Left lung (tissue), 10 donors: ENCODE data around the gene KIF13A. TPM values are rescaled to one million over a fixed set of nuclear protein-coding genes. Genes with fewer than 3 reads are reported as not detected.
"Not testable (repeated sequence)": the region's sequence is repeated elsewhere in the genome, so short reads cannot be mapped to it uniquely, and the experiment has no call there.

ENCODE experiments used
- ATAC-seq: fragments of 200-7000 bp; cut with Tn5 transposase; one replicate; pipeline ENCODE4 v1.9.1; 2020; ENCODE audit warnings: moderate library complexity
- DNase-seq, 4 donors: peaks; one replicate each; pipeline ENCODE4 v3.0.0-alpha.2; 2013 to 2020
- H3K27ac ChIP-seq, 2 donors: fragments of 200-600 bp; sonication (generic) in 1 of 2; one replicate each; pipeline versions ENCODE4 v1.5.0 to v1.8.0; 2020 to 2021
- H3K27me3 ChIP-seq, 2 donors: fragments of 200-600 bp; sonication (generic) in 1 of 2; one replicate each; pipeline versions ENCODE4 v1.5.0 to v1.8.0; 2020 to 2021
- H3K36me3 ChIP-seq, 2 donors: fragments of 200-600 bp; sonication (generic) in 1 of 2; one replicate each; pipeline versions ENCODE4 v1.5.0 to v1.8.0; 2020 to 2021
- H3K4me1 ChIP-seq, 2 donors: fragments of 200-600 bp; one replicate each; pipeline ENCODE4 v1.8.0; 2021
- H3K4me3 ChIP-seq, 2 donors: fragments of 200-600 bp; sonication (generic) in 1 of 2; one replicate each; pipeline versions ENCODE4 v1.5.0 to v1.8.0; 2020 to 2021; ENCODE audit warnings: mild to moderate bottlenecking in 1 of 2
- H3K9me3 ChIP-seq, 2 donors: fragments of 200-600 bp; sonication (generic) in 1 of 2; one replicate each; pipeline versions ENCODE4 v1.5.0 to v1.8.0; 2020 to 2021
- intact Hi-C, 2 donors: fragments of 100-400 bp; cut with DNase I; formaldehyde crosslinking; loops; one replicate each; pipeline versions ENCODE4 v1.11.2 to v1.14.2; 2022
- polyA plus RNA-seq, 6 donors: library from polyadenylated mRNA; unstranded; fragments of 120-200 nt; gene quantifications; one replicate each; pipeline ENCODE4 v1.2.1, GENCODE V29; 2013; ENCODE audit not compliant: insufficient read length in 6 of 6
- total RNA-seq, 2 donors: library from RNA; stranded (reverse); fragmentation: NEBNext Ultra II Directional; extraction: Animal tissue kit (Norgen Biotek cat#: 25700); gene quantifications; one replicate each; pipeline ENCODE4 v1.2.1, GENCODE V29; 2021
- TF ChIP-seq, protein P1 (sequence below), 2 donors: fragments of 200-600 bp; sonication (generic) in 1 of 2; IDR thresholded peaks; one replicate each; pipeline versions ENCODE4 v1.5.0 to v1.8.0; 2021; ENCODE audit warnings: antibody characterized with exemption in 2 of 2
- donor health status: DM: no; HTN: yes; CAD: no.
- donor health status: DM: no; HTN: no; CAD: no.

The KIF13A gene
- total and polyA plus RNA-seq, 8 donors = 42.1 to 50.1 (median 46.3) TPM

DNA sequence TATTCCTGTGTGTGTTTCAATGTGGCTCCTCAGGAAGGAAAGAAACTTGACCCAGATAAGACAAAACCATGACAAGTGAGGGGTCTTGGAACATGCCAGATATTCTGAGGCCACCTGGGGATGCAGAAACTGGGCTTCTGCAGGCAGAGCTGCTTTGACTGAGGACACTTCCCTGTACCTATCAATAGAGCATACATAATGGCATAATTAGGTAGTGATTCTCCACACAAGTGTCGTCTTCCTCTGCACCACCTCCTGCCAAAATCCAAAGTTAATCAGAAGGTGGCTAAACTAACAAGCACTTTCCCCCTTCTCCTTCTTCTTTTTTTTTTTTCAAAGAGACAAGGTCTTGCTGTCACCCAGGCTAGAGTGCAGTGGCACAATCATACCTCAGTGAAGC lies 97.1 kb downstream of the KIF13A start:
- Histone ChIP-seq H3K4me1 (peaks cover 0 to 32% of the 10 kb centered on the region in 2 donors), H3K27me3 (no peaks in the 10 kb centered on the region), H3K9me3 (peaks cover 5 to 13% of the 10 kb centered on the region in 2 donors), H3K27ac (no peak overlapping the region), H3K36me3 (peaks cover 0 to 16% of the 10 kb centered on the region in 2 donors), H3K4me3 (no peak overlapping the region)
- TF ChIP-seq, protein P1, sequence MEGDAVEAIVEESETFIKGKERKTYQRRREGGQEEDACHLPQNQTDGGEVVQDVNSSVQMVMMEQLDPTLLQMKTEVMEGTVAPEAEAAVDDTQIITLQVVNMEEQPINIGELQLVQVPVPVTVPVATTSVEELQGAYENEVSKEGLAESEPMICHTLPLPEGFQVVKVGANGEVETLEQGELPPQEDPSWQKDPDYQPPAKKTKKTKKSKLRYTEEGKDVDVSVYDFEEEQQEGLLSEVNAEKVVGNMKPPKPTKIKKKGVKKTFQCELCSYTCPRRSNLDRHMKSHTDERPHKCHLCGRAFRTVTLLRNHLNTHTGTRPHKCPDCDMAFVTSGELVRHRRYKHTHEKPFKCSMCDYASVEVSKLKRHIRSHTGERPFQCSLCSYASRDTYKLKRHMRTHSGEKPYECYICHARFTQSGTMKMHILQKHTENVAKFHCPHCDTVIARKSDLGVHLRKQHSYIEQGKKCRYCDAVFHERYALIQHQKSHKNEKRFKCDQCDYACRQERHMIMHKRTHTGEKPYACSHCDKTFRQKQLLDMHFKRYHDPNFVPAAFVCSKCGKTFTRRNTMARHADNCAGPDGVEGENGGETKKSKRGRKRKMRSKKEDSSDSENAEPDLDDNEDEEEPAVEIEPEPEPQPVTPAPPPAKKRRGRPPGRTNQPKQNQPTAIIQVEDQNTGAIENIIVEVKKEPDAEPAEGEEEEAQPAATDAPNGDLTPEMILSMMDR (IDR thresholded peaks at IDR 0.05) = no peak
- DNase-seq = no peak
- no peak for ATAC-seq
- intact Hi-C loops = no loop called here

DNA sequence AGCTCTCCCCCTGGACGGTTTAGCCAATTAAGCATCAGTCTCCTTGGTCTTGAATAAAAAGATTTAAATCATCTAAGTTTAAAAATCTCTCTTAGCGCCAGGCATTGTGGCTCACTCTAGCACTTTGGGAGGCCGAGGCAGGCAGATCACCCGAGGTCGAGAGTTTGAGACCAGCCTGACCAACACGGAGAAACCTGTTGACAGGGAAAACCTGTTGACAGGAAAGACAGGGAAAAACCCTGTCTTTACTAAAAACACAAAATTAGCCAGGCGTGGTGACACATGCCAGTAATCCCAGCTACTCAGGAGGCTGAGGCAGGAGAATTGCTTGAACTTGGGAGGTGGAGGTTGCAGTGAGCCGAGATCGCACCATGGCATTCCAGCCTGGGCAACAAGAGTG lies 97.7 kb downstream of the KIF13A start:
- ATAC-seq, H3K4me3 ChIP-seq, DNase-seq, H3K27me3 ChIP-seq, intact Hi-C loops, H3K9me3 ChIP-seq, H3K27ac ChIP-seq: not testable (repeated sequence)
- H3K4me1 ChIP-seq = peaks cover 0 to 38% of the 10 kb centered on the region in 2 donors
- H3K36me3 ChIP-seq = peaks cover 0 to 12% of the 10 kb centered on the region in 2 donors

DNA sequence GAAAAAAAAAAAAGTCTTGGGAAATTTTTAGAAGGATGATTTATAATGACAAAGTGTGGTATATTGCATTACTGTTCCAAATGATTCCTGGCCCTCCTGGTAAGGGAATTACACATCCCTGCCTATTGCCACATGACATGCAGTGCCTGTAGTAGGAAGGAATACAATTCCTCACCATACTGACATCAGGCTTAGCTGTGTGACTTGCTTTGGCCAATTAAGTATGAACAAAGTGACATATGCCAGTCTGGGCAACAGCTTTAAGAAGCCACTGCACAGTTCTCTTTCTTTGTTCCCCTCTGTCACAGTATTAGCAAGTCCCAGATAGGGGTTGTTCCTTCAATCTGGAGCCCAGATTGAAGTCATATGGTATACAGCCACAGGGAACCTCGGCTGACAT lies 100.5 kb downstream of the KIF13A start:
- H3K36me3 ChIP-seq = no peaks in the 10 kb centered on the region
- H3K4me1 ChIP-seq = peaks cover 8 to 52% of the 10 kb centered on the region in 2 donors
- peak; percentile 18 for ATAC-seq
- intact Hi-C loops = no loop called here
- no peak overlapping the region for H3K27ac ChIP-seq
- no peaks in the 10 kb centered on the region for H3K27me3 ChIP-seq
- no peak overlapping the region for H3K4me3 ChIP-seq
- DNase-seq = no peak
- TF ChIP-seq, protein P1 (IDR thresholded peaks at IDR 0.05) = no peak
- no peaks in the 10 kb centered on the region for H3K9me3 ChIP-seq

DNA sequence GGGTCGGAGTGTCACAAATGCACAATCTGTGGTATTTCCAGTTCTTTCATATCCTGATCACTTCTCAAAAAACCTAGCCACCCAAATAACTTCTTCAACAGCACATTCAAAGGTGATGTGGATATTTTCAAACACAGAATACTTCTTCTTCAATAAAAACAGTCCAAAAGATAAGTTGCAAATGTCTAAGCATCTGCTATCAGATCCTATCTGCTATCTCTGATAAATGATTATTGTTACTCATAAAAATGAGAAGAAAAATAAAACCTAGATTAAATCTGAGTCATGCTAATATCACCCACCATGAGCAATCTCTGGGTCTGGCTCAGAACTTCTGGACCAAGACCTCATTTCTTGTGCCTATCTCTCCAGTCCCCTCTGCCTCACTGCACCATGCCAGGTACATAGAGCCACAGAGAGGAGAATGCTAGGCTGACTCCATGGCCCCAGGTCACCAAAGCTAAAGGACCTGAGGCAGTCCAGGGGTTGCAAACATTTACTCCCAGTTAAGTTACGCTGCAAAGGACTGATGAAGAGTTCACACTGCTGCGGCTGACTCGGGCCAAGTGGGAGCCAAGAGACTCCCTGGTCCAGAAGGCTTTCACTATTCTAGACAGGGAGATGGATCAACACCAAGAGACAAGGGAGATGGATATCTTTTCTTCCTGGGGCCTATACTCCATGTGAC lies 101.4 kb downstream of the KIF13A start:
- H3K9me3 ChIP-seq = no peaks in the 10 kb centered on the region
- H3K27me3 ChIP-seq = no peaks in the 10 kb centered on the region
- TF ChIP-seq, protein P1 (IDR thresholded peaks at IDR 0.05) = no peak
- peaks cover 8 to 58% of the 10 kb centered on the region in 2 donors for H3K4me1 ChIP-seq
- no peak overlapping the region for H3K27ac ChIP-seq
- no peak overlapping the region for H3K4me3 ChIP-seq
- DNase-seq (no peak), ATAC-seq (no peak)
- H3K36me3 ChIP-seq = no peaks in the 10 kb centered on the region
- intact Hi-C loops = no loop called here

DNA sequence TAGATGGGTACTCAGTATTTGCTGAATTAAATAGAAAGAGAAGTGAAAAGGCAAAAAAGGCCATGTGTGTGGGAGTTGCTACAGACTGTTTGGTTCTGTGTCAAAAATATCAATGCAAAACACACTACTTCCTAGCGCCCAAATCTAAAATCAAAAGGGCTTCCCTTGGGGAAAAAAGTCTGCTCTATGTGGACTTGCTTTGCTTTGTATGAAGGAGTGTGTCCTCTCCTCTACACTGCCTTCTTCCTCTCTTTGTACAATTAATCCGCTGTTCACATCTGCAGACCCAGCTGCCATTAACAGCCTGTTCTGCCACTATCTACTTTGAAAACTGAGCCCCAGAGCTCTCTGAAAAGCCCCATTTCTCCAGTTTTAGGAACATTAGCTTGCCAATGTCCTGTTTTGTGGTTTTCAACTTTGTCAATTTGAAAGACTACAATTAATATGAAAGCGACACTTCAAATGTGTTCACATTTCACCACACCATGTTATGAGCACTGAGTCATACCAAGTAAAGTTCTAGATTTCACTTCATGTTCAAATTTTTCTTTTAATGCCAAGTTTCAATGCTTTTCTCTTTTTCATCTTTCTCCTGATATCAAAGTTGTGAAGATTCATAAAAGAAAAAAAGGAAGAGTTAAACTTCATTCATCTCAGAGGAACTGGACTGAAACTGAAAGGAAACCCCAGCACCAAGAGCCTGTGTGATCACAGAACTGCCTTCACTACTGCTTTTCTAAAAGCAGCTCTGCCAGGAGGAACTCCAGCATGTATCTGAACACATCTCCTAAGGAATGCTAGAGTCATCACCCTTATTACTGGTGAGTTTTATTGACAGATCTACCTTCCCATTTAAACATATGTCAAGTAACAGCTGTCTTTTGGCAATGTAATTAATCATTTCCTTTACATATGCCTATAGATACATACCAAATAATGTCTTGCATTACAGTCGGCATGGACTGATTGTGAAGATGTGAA lies 102.6 kb downstream of the KIF13A start:
- Histone ChIP-seq H3K4me3 (no peak overlapping the region), H3K4me1 (peaks cover 8 to 66% of the 10 kb centered on the region in 2 donors), H3K9me3 (no peaks in the 10 kb centered on the region), H3K36me3 (no peaks in the 10 kb centered on the region), H3K27me3 (no peaks in the 10 kb centered on the region), H3K27ac (peak overlapping the region; percentile 15 to 83)
- DNase-seq (no peak), ATAC-seq (peak; percentile 50)
- TF ChIP-seq, protein P1 (IDR thresholded peaks at IDR 0.05) = no peak
- intact Hi-C loops = no loop called here
